ENCODE measurements around the gene YIPF4.
"Not testable (repeated sequence)": the region's sequence is repeated elsewhere in the genome, so short reads cannot be mapped to it uniquely, and the experiment has no call there.

Gene YIPF4

DNA sequence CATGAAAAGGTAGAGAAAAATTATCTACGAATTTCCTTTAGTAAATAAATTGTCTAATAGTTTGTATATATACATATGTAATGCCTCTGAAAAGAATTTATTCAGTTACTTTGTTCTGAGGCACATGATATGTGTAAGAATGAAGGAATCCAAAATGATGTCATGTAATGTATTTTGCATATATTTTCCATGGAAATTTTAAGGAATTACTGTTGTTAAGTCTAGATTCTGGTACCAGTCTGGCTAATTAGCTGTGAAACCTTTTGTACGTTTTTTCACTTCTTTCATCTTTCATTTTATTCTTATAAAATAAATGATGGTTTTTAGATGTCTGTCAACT is 12.3 kb downstream of the YIPF4 start:
- DNase-seq, result no peak

DNA sequence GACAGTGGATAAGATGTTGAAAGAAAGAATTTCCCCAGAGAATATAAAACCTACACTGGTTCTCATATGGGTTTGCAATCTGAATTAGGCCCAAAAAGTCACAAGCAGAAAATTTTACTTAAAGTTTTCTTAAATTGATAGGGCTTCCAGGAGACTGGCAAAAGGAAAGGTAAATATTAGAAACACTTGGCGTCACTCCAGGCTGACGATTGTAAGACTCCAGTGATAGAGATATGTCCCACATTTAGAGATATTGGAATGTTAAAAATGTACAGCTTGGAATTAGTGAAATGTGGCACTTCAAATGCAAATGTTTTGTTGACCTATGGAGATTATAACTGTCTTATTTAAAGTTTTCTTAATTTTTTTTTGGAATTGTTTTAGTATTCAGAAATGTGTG is 14.0 kb downstream of the YIPF4 start:
- no peak for DNase-seq

- DNase-seq, result not testable (repeated sequence)
These were observed 15.8 kb downstream of the YIPF4 start for GRCh38 chr2:32293493-32293892.

- DNase-seq, result not testable (repeated sequence)
These were observed 16.4 kb downstream of the YIPF4 start for GRCh38 chr2:32293966-32294562.

DNA sequence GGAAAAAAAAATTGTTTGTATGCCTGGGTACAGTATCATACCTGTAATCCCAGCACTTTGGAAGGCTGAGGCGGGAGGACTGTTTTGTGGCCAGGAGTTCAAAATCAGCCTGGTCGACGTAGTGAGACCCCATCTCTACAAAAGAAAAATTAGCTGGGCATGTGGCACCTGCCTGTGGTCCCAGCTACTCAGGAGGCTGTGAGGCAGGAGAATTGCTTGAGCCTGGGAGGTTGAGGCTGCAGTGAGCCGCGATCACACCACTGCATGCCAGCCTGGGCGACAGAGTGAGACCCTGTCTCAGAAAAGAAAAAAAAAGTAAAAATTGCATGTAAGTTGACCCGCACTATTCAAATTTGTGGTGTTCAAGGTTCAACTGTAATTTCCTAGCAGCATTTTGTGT is 32.9 kb downstream of the YIPF4 start:
- no peak for DNase-seq

- DNase-seq, result no peak
These were observed 37.2 kb downstream of the YIPF4 start for GRCh38 chr2:32314886-32315285.

- DNase-seq, result not testable (repeated sequence)
These were observed 51.0 kb downstream of the YIPF4 start for GRCh38 chr2:32328679-32329078.

DNA sequence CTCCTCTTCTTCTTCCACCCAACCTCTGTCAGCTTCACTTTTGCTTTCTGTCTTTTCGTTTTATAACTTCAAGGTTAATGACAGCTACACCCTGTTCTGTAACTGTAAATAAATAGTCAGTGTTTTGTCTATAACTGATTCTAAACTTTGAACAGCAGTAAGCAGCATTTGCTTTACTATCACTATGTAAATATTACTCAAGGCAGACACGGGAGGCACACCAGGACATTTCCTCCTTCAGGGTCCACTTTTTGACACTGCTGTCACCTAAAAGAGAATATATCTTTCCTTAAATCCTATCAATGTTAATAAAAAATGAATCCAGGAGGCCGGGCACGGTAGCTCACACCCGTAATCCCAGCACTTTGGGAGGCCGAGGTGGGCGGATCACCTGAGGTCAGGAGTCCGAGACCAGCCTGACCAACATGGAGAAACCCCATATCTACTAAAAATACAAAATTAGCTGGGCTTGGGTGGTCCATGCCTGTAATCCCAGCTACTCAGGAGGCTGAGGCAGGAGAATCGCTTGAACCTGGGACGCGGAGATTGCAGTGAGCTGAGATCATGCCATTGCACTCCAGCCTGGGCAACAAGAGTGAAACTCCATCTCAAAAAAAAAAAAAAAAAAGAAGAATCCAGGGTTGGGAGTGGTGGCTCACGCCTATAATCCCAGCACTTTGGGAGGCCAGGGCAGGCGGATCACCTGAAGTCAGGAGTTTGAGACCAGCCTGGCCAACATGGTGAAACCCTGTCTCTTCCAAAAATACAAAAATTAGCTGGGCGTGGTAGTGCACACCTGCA is 51.7 kb downstream of the YIPF4 start:
- DNase-seq, result not testable (repeated sequence)

- no peak for DNase-seq
These were observed 52.4 kb downstream of the YIPF4 start for GRCh38 chr2:32330136-32330535.

- peak; percentile 29 for DNase-seq
These were observed 65.1 kb downstream of the YIPF4 start for GRCh38 chr2:32342801-32343200.

DNA sequence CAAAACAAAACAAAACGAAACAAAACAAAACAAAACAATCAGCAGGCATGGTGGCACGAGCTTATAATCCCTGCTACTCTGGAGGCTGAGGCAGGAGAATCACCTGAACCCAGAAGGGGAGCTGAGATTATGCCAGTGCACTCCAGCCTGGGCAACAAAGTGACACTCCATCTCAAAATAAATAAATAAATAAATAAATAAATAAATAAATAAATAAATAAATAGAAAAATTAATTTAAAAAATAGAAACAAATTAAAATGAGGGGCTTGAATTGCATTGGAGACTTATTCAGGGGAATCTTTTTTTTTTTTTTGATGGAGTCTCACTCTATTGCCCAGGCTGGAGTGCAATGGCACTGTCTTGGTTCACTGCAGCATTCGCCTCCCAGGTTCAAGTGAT is 73.1 kb downstream of the YIPF4 start:
- DNase-seq, result not testable (repeated sequence)

DNA sequence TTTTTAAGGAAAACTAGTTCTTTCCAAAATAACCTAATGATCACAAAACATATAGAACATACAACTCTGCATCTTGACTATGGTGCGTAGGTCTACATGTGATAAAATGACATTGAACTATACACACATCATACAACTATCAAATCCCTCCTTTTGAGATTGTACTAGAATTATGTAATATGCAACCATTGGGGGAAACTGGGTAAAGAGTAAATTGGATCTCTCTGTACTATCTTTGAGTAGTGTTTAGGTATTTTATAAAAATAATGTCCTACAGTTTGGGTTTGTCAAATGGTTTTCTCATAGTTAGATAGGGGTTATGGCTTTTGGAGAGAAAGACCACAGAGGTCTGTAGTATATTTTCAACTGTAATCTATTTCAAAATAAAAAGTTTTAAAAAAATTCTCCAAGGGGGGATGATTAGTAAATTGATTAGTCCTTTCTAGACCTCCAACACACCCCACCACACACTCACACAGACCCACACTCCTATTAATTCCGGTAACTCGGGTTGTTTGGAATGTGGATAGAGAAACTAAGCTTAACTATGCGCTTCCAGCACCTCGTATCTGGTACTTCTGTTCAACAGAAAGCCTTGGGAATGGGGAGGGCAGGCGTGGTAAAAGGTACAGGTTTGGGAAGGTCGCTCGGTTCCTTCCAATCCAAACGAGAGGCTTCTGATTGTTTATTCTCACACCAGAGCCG is 78.4 kb downstream of the YIPF4 start:
- DNase-seq, result no peak

GRCh38 chr2:32356681-32357317 is 79.1 kb downstream of the YIPF4 start, which contains the start of gene BIRC6:
Gene BIRC6 (plus strand): TSS chr2:32357023. CDS start chr2:32357162, 139 bp downstream.
- peak; percentile 96 for DNase-seq

- peak; percentile 16 for DNase-seq
These were observed 79.8 kb downstream of the YIPF4 start for GRCh38 chr2:32357318-32358110.

- DNase-seq, result no peak
These were observed 80.4 kb downstream of the YIPF4 start for GRCh38 chr2:32358111-32358482.

DNA sequence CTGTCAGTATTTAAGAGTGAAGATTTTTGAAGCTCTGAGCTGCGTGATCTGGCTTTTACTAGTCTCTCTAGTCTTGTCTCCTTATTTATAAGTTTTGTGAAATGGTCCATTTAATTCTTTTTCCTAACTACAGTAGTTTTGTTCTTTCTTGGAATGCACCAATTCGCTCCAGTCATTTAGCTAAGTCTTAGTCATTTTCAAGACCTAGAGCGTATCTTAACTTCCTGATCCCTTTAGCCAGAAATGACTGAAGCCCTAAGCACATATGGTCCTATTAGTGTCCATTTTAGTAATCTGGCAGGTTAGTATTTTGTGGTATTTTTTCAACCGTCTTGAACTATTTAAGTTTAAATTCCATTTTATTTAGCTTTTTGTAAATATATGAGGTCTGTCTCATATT is 82.7 kb downstream of the YIPF4 start:
- no peak for DNase-seq

DNA sequence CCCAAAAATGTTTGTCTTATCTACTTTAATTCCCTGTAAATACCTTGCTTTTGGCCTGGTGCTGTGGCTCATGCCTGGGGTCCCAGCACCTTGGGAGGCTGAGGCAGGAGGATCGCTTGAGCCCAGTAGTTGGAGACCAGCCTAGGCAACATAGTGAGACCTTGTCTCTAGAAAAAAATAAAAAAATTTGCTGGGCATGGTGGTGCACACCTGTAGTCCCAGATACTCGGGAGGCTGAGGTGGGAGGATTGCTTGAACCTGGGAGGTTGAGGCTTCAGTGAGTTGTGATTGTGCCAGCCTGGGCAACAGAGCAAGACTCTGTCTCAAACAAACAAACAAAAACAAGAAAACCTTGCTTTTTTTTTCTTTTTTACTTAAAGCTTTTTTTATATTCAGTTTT is 85.3 kb downstream of the YIPF4 start:
- DNase-seq, result not testable (repeated sequence)

GRCh38 chr2:32363597-32363996 is 85.9 kb downstream of the YIPF4 start:
- DNase-seq, result no peak

DNA sequence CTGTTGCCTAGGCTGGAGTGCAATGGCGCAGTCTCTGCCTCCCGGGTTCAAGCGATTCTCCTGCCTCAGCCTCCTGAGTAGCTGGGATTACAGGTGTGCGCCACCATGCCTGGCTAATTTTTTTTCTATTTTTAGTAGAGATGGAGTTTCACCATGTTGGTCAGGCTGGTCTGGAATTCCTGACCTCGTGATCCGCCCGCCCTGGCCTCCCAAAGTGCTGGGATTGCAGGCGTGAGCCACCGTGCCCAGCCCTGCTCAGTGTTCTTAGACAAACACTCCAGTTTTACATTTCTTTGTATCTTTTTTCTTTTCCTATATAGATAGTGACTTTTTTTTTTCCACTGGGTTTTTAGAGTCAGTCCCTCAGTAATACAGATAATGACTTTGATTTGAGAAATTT is 86.6 kb downstream of the YIPF4 start:
- DNase-seq, result not testable (repeated sequence)

DNA sequence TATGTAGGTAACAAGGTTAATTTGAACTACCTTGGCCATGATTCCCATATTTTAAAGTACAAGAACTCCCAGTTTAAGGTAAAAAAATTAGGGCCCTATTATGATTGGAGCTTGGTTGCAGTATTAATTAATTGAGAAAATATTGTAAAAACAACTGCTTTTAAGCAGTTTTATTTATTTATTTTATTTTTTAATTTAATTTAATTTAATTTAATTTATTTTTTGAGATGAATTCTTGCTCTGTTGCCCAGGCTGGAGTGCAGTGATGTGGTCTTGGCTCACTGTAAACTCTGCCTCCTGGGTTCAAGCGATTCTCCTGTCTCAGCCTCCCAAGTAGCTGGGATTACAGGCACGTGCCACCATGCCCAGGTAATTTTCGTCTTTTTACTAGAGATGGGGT is 88.0 kb downstream of the YIPF4 start:
- not testable (repeated sequence) for DNase-seq

All from NCI-H226 (cell line).